HepG2 (cell line): ENCODE results near the gene JADE2. TPM values are rescaled to one million over a fixed set of nuclear protein-coding genes. Genes with fewer than 3 reads are reported as not detected.
A peak's percentile ranks its signal among the peaks of the same experiment; 100 is the strongest.

Experiments
- CENPT ChIP-seq: sonication (generic); formaldehyde crosslinking; IDR thresholded peaks from 2 replicates; pipeline ENCODE4 v1.8.0; 2022; ENCODE audit warnings: low read depth, mild to moderate bottlenecking, moderate library complexity, missing genetic modification reagents
- DDIT3 ChIP-seq: sonication (generic); formaldehyde crosslinking; IDR thresholded peaks from 2 replicates; pipeline ENCODE4 v1.4.0; 2020; ENCODE audit warnings: mild to moderate bottlenecking, missing genetic modification reagents
- EED ChIP-seq: sonication (generic); formaldehyde crosslinking; IDR thresholded peaks from 2 replicates; pipeline ENCODE4 v1.5.0; 2020; ENCODE audit warnings: mild to moderate bottlenecking, missing genetic modification reagents
- HOXA5 ChIP-seq: sonication (generic); formaldehyde crosslinking; IDR thresholded peaks from 2 replicates; pipeline ENCODE4 v1.4.0; 2020; ENCODE audit warnings: missing genetic modification reagents
- ISX ChIP-seq: sonication (generic); formaldehyde crosslinking; conservative IDR thresholded peaks from 2 replicates; pipeline ENCODE4 v1.5.0; 2020; ENCODE audit warnings: missing genetic modification reagents
- MIER3 ChIP-seq: IDR thresholded peaks from 2 replicates; pipeline ENCODE4 v1.6.1; 2016; ENCODE audit warnings: missing compliant biosample characterization, borderline replicate concordance
- PHF21A ChIP-seq: sonication (generic); formaldehyde crosslinking; IDR thresholded peaks from 2 replicates; pipeline ENCODE4 v1.5.0; 2020; ENCODE audit warnings: mild to moderate bottlenecking, missing genetic modification reagents
- SNAPC4 ChIP-seq: sonication (generic); formaldehyde crosslinking; IDR thresholded peaks from 2 replicates; pipeline ENCODE4 v1.4.0; 2020; ENCODE audit warnings: mild to moderate bottlenecking, missing genetic modification reagents
- THAP8 ChIP-seq: sonication (generic); formaldehyde crosslinking; IDR thresholded peaks from 2 replicates; pipeline ENCODE4 v1.5.1; 2020; ENCODE audit warnings: missing genetic modification reagents, mild to moderate bottlenecking, borderline replicate concordance
- ZBTB25 ChIP-seq: IDR thresholded peaks from 2 replicates; pipeline ENCODE4 v1.6.1; 2018; ENCODE audit warnings: missing genetic modification reagents
- ZIK1 ChIP-seq: sonication (generic); formaldehyde crosslinking; IDR thresholded peaks from 2 replicates; pipeline ENCODE4 v1.5.0; 2020; ENCODE audit warnings: mild to moderate bottlenecking, low read depth, missing genetic modification reagents, borderline replicate concordance
- ZNF20 ChIP-seq: sonication (generic); formaldehyde crosslinking; IDR thresholded peaks from 2 replicates; pipeline ENCODE4 v1.4.0; 2020; ENCODE audit warnings: mild to moderate bottlenecking, moderate library complexity, missing genetic modification reagents
- ZNF232 ChIP-seq: sonication (generic); formaldehyde crosslinking; IDR thresholded peaks from 2 replicates; pipeline ENCODE4 v1.4.0; 2020; ENCODE audit warnings: missing genetic modification reagents, borderline replicate concordance
- polyA plus RNA-seq, 8 experiments: library from polyadenylated mRNA; depleted of rRNA in 3 of 8; stranded (reverse) in 7 of 8; unstranded in 1 of 8; fragments of >200 nt; fragmentation: Illumina TruSeq in 4 of 8; extraction: Trizol in 4 of 8; gene quantifications; 2 replicates each; pipeline versions ENCODE4 v1.2.1 to v1.2.3, GENCODE V29; 2011 to 2016; ENCODE audit warnings: low read depth in 4 of 8, missing spikeins in 1 of 8, mixed read lengths in 1 of 8; ENCODE audit not compliant: insufficient read depth in 1 of 8
- total RNA-seq, 5 experiments: library from RNA; depleted of rRNA; stranded (reverse); fragments of >200 nt; fragmentation: Illumina TruSeq; extraction: Trizol; gene quantifications; 2 replicates each; pipeline ENCODE4 v1.2.3, GENCODE V29; 2016; ENCODE audit warnings: low read depth in 1 of 5

The JADE2 gene
- total and polyA plus RNA-seq, 2 of the 13 experiments (the other 11 are each of a cell fraction or from before 2014, with no cell fraction given): 7.5 to 15.1 TPM

GRCh38 chr5:134506054-134507039, 19.1 kb upstream of the JADE2 start (continued):
- no peak for TF ChIP-seq THAP8 (CRISPR knock-in tag)
- TF ChIP-seq ZNF20 (CRISPR knock-in tag): no peak
- TF ChIP-seq ZIK1 (CRISPR knock-in tag): 0 out of 2 replicates have a peak, but pooled peaks have one; percentile 34
- peak; percentile 63; the same call in 1 of the 2 replicates for TF ChIP-seq ZNF232 (CRISPR knock-in tag)
- TF ChIP-seq PHF21A (CRISPR knock-in tag): peak; percentile 98
- 0 out of 2 replicates have a peak, but pooled peaks have one; percentile 27 for TF ChIP-seq EED (CRISPR knock-in tag)
- peak; percentile 95 for TF ChIP-seq MIER3 (CRISPR knock-in tag)
- peak; percentile 78; the same call in 1 of the 2 replicates for TF ChIP-seq HOXA5 (CRISPR knock-in tag)
- no peak for TF ChIP-seq DDIT3
- TF ChIP-seq CENPT (CRISPR knock-in tag): no peak
- TF ChIP-seq ZBTB25: 0 out of 2 replicates have a peak, but pooled peaks have one; percentile 47
- TF ChIP-seq ISX: no peak
- TF ChIP-seq SNAPC4: no peak
